MM.1S (cell line): ENCODE data around the gene METTL25B.

ENCODE experiments used
- DNase-seq: peaks from one replicate; pipeline ENCODE4 v3.0.0-alpha.2; 2015
- H2AFZ ChIP-seq: fragments of 300-600 bp; sonication (generic); 2 replicates; pipeline ENCODE4 v1.6.0; 2016; ENCODE audit warnings: antibody characterized with exemption, low read length
- H3F3A ChIP-seq: fragments of 300-600 bp; sonication (generic); 2 replicates; pipeline ENCODE4 v1.6.1; 2016; ENCODE audit warnings: mild to moderate bottlenecking, antibody characterized with exemption, low read length, moderate library complexity, mixed read lengths; ENCODE audit not compliant: insufficient read depth
- H3K27ac ChIP-seq: fragments of 300-600 bp; sonication (generic); 2 replicates; pipeline ENCODE4 v1.5.1; 2016; ENCODE audit warnings: mild to moderate bottlenecking, low read length
- H3K27me3 ChIP-seq: fragments of 300-600 bp; sonication (generic); replicated peaks from 2 replicates; pipeline ENCODE4 v1.6.0; 2016; ENCODE audit warnings: low read length; ENCODE audit not compliant: insufficient read depth
- H3K36me3 ChIP-seq: fragments of 300-600 bp; sonication (generic); replicated peaks from 2 replicates; pipeline ENCODE4 v1.6.1; 2016; ENCODE audit warnings: mild to moderate bottlenecking, low read length, mixed read lengths; ENCODE audit not compliant: insufficient read depth
- H3K4me1 ChIP-seq: fragments of 300-600 bp; sonication (generic); 2 replicates; pipeline ENCODE4 v1.6.1; 2016; ENCODE audit warnings: low read length, mixed read lengths
- H3K4me2 ChIP-seq: fragments of 300-600 bp; sonication (generic); 2 replicates; pipeline ENCODE4 v1.6.0; 2016; ENCODE audit warnings: low read depth, low read length
- H3K4me3 ChIP-seq: fragments of 300-600 bp; sonication (generic); 2 replicates; pipeline ENCODE4 v1.5.1; 2016; ENCODE audit warnings: low read length, mixed read lengths
- H3K79me2 ChIP-seq: fragments of 300-600 bp; sonication (generic); 2 replicates; pipeline ENCODE4 v1.6.1; 2016; ENCODE audit warnings: mixed run types, low read length, mixed read lengths
- H3K9ac ChIP-seq: fragments of 300-600 bp; sonication (generic); 2 replicates; pipeline ENCODE4 v1.6.1; 2016; ENCODE audit warnings: low read length, mixed read lengths
- H3K9me2 ChIP-seq: fragments of 300-600 bp; sonication (generic); replicated peaks from 2 replicates; pipeline ENCODE4 v1.6.1; 2016; ENCODE audit warnings: mild to moderate bottlenecking, low read length, mixed read lengths; ENCODE audit not compliant: insufficient read depth
- H3K9me3 ChIP-seq: fragments of 300-600 bp; sonication (generic); replicated peaks from 2 replicates; pipeline ENCODE4 v1.6.1; 2016; ENCODE audit warnings: mild to moderate bottlenecking, low read length, mixed read lengths; ENCODE audit not compliant: insufficient read depth
- H4K20me1 ChIP-seq: fragments of 300-600 bp; sonication (generic); 2 replicates; pipeline ENCODE4 v1.6.1; 2016; ENCODE audit warnings: mild to moderate bottlenecking, low read length, moderate library complexity, mixed read lengths; ENCODE audit not compliant: insufficient read depth
- EZH2 ChIP-seq: fragments of 300-600 bp; sonication (generic); optimal IDR thresholded peaks from 2 replicates; pipeline ENCODE3; 2017; ENCODE audit warnings: low read depth, mild to moderate bottlenecking, antibody characterized with exemption, low read length, mixed read lengths
- EZH2phosphoT487 ChIP-seq: fragments of 300-600 bp; sonication (generic); IDR thresholded peaks from 2 replicates; pipeline ENCODE4 v1.6.1; 2018; ENCODE audit warnings: antibody characterized with exemption, low read length
- TF ChIP-seq, protein P1 (sequence below): fragments of 300-600 bp; sonication (generic); IDR thresholded peaks from 2 replicates; pipeline ENCODE4 v1.5.1; 2016; ENCODE audit warnings: antibody characterized with exemption, low read length, mixed read lengths

METTL25B gene

DNA sequence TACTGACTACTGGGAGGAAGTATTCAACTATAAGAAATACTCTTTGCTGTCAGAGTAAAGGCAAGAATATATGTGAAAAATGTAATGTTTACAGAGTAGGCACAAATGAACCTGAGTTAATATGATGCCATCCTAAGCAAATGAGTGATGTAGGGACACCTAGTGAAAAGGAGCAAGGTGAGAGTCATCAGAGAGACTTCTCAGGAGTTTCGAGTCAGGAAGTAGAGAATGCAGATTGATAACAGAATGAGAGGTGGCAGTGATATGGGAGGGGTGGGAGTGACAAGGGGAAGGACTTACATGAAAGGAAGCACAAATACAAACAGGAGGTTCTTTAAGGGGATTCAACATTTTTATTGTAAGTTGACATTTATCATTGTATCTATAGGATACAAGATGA lies 49.3 kb downstream of the METTL25B start:
- Histone ChIP-seq H3K9ac (no peak overlapping the region), H3K79me2 (peaks cover 91% of the 10 kb centered on the region), H4K20me1 (peaks cover 29% of the 10 kb centered on the region; the same call in 1 of the 2 replicates), H2AFZ (no peak overlapping the region), H3K9me2 (no peaks in the 10 kb centered on the region), H3K9me3 (no peaks in the 10 kb centered on the region), H3K4me2 (no peak overlapping the region), H3K27me3 (no peaks in the 10 kb centered on the region), H3K27ac (no peak overlapping the region), H3F3A (peaks cover 7% of the 10 kb centered on the region; the same call in 1 of the 2 replicates), H3K4me3 (no peak overlapping the region), H3K4me1 (no peaks in the 10 kb centered on the region), H3K36me3 (no peaks in the 10 kb centered on the region; the same call in 1 of the 2 replicates)
- no peak for DNase-seq
- TF ChIP-seq EZH2phosphoT487 (no peak), EZH2 (no peak)
- TF ChIP-seq, protein P1, sequence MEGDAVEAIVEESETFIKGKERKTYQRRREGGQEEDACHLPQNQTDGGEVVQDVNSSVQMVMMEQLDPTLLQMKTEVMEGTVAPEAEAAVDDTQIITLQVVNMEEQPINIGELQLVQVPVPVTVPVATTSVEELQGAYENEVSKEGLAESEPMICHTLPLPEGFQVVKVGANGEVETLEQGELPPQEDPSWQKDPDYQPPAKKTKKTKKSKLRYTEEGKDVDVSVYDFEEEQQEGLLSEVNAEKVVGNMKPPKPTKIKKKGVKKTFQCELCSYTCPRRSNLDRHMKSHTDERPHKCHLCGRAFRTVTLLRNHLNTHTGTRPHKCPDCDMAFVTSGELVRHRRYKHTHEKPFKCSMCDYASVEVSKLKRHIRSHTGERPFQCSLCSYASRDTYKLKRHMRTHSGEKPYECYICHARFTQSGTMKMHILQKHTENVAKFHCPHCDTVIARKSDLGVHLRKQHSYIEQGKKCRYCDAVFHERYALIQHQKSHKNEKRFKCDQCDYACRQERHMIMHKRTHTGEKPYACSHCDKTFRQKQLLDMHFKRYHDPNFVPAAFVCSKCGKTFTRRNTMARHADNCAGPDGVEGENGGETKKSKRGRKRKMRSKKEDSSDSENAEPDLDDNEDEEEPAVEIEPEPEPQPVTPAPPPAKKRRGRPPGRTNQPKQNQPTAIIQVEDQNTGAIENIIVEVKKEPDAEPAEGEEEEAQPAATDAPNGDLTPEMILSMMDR = no peak

DNA sequence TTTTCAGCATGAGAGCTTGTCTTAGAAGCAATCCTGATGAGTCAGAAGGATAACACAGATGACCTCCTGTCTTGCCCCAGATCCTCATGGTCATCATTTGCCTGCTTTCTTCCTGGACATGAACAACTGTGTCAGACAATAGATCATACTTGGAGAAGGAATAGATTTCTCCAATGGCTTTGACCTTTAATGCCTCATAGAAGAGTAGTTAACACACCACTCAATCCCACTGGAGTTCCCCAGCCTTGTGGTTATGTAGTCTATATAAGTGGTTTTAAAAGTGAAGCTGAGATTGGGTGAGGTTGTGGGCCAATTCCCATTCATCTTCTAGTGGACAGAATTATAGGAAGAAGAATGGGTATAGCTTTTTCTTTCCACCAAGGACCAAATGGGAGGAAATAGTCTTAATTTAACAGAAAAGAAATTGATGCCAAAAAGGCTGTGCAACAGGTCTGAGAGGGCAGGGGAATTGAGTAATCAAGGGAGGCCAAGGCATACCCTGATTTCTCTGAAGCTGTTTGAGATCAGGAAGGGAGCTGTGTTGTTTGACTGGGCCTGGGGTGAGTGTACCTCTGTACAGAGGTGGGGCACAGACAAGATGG lies 53.4 kb downstream of the METTL25B start:
- H4K20me1 ChIP-seq = peaks cover 11% of the 10 kb centered on the region; the same call in 1 of the 2 replicates
- H3K27me3 ChIP-seq = no peaks in the 10 kb centered on the region
- H3K4me1 ChIP-seq = no peaks in the 10 kb centered on the region
- H3K9me3 ChIP-seq = no peaks in the 10 kb centered on the region
- TF ChIP-seq, protein P1 = no peak
- H2AFZ ChIP-seq = no peak overlapping the region
- no peak overlapping the region for H3K4me2 ChIP-seq
- peaks cover 69% of the 10 kb centered on the region for H3K79me2 ChIP-seq
- no peak overlapping the region for H3K27ac ChIP-seq
- H3K36me3 ChIP-seq = peaks cover 3% of the 10 kb centered on the region; the same call in 1 of the 2 replicates
- 0 out of 2 replicates have a peak, but pooled peaks cover 5% of the 10 kb centered on the region for H3F3A ChIP-seq
- no peak overlapping the region for H3K4me3 ChIP-seq
- H3K9ac ChIP-seq = no peak overlapping the region
- no peak for DNase-seq
- H3K9me2 ChIP-seq = no peaks in the 10 kb centered on the region

DNA sequence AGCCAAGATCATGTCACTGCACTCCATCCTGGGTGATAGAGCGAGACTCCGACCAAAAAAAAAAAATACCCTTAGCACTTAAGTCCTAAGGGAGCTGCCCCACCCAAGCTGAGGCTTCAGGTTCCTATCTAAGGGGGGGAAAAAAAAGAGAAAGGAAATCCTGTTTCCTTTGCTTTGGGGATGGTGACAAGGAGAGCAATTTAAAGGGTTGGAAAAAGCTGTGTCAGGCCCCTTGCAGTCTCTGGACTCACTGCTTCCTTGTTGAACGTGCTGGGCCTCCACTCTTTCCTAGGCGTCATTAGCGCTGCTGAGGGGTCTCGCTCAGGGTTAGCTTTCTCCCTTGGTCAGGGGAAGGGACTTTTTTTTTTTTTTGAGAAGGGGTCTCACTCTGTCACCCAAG lies 57.2 kb downstream of the METTL25B start:
- Histone ChIP-seq H3K27me3 (no peaks in the 10 kb centered on the region), H3K4me2 (no peak overlapping the region), H4K20me1 (no peaks in the 10 kb centered on the region), H3K4me1 (no peaks in the 10 kb centered on the region), H3K9me3 (no peaks in the 10 kb centered on the region), H3K9me2 (no peaks in the 10 kb centered on the region), H3K36me3 (peaks cover 6% of the 10 kb centered on the region; the same call in 1 of the 2 replicates), H3K9ac (no peak overlapping the region), H3K4me3 (no peak overlapping the region), H3K79me2 (peaks cover 47% of the 10 kb centered on the region), H2AFZ (no peak overlapping the region), H3K27ac (no peak overlapping the region), H3F3A (no peaks in the 10 kb centered on the region)
- DNase-seq = no peak
- TF ChIP-seq, protein P1 = no peak
- no peak for TF ChIP-seq EZH2phosphoT487
- no peak for TF ChIP-seq EZH2
